GM23338 (cell line): Measurements from ENCODE around the gene FAN1. TPM values are rescaled to one million over a fixed set of nuclear protein-coding genes. Genes with fewer than 3 reads are reported as not detected.

Experiments
- ATAC-seq: fragments of 200-7000 bp; cut with Tn5 transposase; 3 replicates; pipeline ENCODE4 v1.9.1; 2020
- DNase-seq: peaks from one replicate; pipeline ENCODE4 v3.0.0-alpha.2; 2015; ENCODE audit warnings: low spot score
- H2AFZ ChIP-seq: fragments of 200-600 bp; sonication (generic); 2 replicates; pipeline ENCODE4 v1.8.0; 2016; ENCODE audit warnings: antibody characterized with exemption, mild to moderate bottlenecking, moderate library complexity
- H3F3A ChIP-seq: fragments of 200-600 bp; sonication (generic); replicated peaks from 2 replicates; pipeline ENCODE4 v1.8.0; 2017; ENCODE audit warnings: antibody characterized with exemption, mixed run types, low read depth
- H3K27ac ChIP-seq: fragments of 200-600 bp; sonication (generic); 2 replicates; pipeline ENCODE4 v1.6.1; 2016; ENCODE audit warnings: low read depth
- H3K27me3 ChIP-seq: fragments of 200-600 bp; sonication (generic); 2 replicates; pipeline ENCODE4 v1.8.0; 2016; ENCODE audit warnings: mild to moderate bottlenecking, mixed run types, moderate library complexity; ENCODE audit not compliant: insufficient read depth
- H3K36me3 ChIP-seq: fragments of 200-600 bp; sonication (generic); 2 replicates; pipeline ENCODE4 v1.8.0; 2016; ENCODE audit warnings: mild to moderate bottlenecking; ENCODE audit not compliant: insufficient read depth
- H3K4me1 ChIP-seq: fragments of 200-600 bp; sonication (generic); 2 replicates; pipeline ENCODE4 v1.8.0; 2016; ENCODE audit warnings: mild to moderate bottlenecking, moderate library complexity; ENCODE audit not compliant: insufficient read depth
- H3K4me2 ChIP-seq: fragments of 200-600 bp; sonication (generic); 2 replicates; pipeline ENCODE4 v1.7.1; 2017; ENCODE audit warnings: mixed run types
- H3K4me3 ChIP-seq: fragments of 200-600 bp; sonication (generic); 2 replicates; pipeline ENCODE4 v1.6.1; 2016; ENCODE audit warnings: mixed run types
- H3K79me2 ChIP-seq: fragments of 200-600 bp; sonication (generic); replicated peaks from 2 replicates; pipeline ENCODE4 v1.8.0; 2017; ENCODE audit warnings: mild to moderate bottlenecking; ENCODE audit not compliant: insufficient read depth
- H3K9me2 ChIP-seq: fragments of 200-600 bp; sonication (generic); 2 replicates; pipeline ENCODE4 v1.8.0; 2017; ENCODE audit not compliant: insufficient read depth
- H4K20me1 ChIP-seq: fragments of 200-600 bp; sonication (generic); replicated peaks from 2 replicates; pipeline ENCODE4 v1.8.0; 2017; ENCODE audit warnings: mild to moderate bottlenecking; ENCODE audit not compliant: insufficient read depth
- H3K27ac Mint-ChIP-seq: 2 replicates; pipeline ENCODE4 v1.8.0; 2020; ENCODE audit warnings: inconsistent platforms, mild to moderate bottlenecking, moderate library complexity, mixed read lengths
- H3K27me3 Mint-ChIP-seq: 3 replicates; pipeline ENCODE4 v1.8.0; 2022; ENCODE audit warnings: low read depth, mild to moderate bottlenecking, moderate library complexity, mixed read lengths, inconsistent platforms; ENCODE audit not compliant: insufficient read depth, poor library complexity
- H3K36me3 Mint-ChIP-seq: 3 replicates; pipeline ENCODE4 v1.8.0; 2021; ENCODE audit warnings: low read depth, mild to moderate bottlenecking, inconsistent platforms, moderate library complexity, mixed read lengths
- H3K4me1 Mint-ChIP-seq: 3 replicates; pipeline ENCODE4 v1.8.0; 2020; ENCODE audit warnings: mild to moderate bottlenecking, inconsistent platforms, mixed read lengths
- H3K4me3 Mint-ChIP-seq: 3 replicates; pipeline ENCODE4 v1.8.0; 2021; ENCODE audit warnings: moderate library complexity, mild to moderate bottlenecking, inconsistent platforms, mixed read lengths
- H3K9me3 Mint-ChIP-seq: 3 replicates; pipeline ENCODE4 v1.8.0; 2020; ENCODE audit warnings: moderate library complexity, mild to moderate bottlenecking, inconsistent platforms, mixed read lengths
- CREB1 ChIP-seq: fragments of 250-450 bp; sonication (Bioruptor Pico); IDR thresholded peaks from 2 replicates; pipeline ENCODE4 v1.5.0; 2020; ENCODE audit warnings: low read depth, mild to moderate bottlenecking, moderate library complexity
- ETS1 ChIP-seq: IDR thresholded peaks from 2 replicates; pipeline ENCODE4 v1.6.1; 2016; ENCODE audit warnings: antibody characterized with exemption
- EZH2 ChIP-seq: fragments of 200-600 bp; sonication (generic); IDR thresholded peaks from one replicate; pipeline ENCODE4 v1.8.0; 2017; ENCODE audit warnings: antibody characterized with exemption, mild to moderate bottlenecking, low read depth; ENCODE audit not compliant: unreplicated experiment
- EZH2phosphoT487 ChIP-seq: fragments of 200-600 bp; sonication (generic); IDR thresholded peaks from one replicate; pipeline ENCODE4 v1.8.1; 2018; ENCODE audit warnings: antibody characterized with exemption; ENCODE audit not compliant: unreplicated experiment
- JUNB ChIP-seq: IDR thresholded peaks from one replicate; pipeline ENCODE4 v1.6.1; 2016; ENCODE audit warnings: antibody characterized with exemption; ENCODE audit not compliant: unreplicated experiment
- POLR2AphosphoS5 ChIP-seq: IDR thresholded peaks from 2 replicates; pipeline ENCODE4 v1.6.1; 2016; ENCODE audit warnings: antibody characterized with exemption, low read depth
- REST ChIP-seq: IDR thresholded peaks from one replicate; pipeline ENCODE4 v1.6.1; 2018; ENCODE audit warnings: antibody characterized with exemption; ENCODE audit not compliant: unreplicated experiment
- ZNF331 ChIP-seq: fragments of 250-450 bp; sonication (Bioruptor Pico); IDR thresholded peaks from 2 replicates; pipeline ENCODE4 v1.5.0; 2020; ENCODE audit warnings: low read depth, mild to moderate bottlenecking, moderate library complexity
- ZNF462 ChIP-seq: fragments of 250-450 bp; sonication (Bioruptor Pico); IDR thresholded peaks from 2 replicates; pipeline ENCODE4 v1.5.0; 2020; ENCODE audit warnings: mild to moderate bottlenecking, moderate library complexity
- polyA plus RNA-seq: library from polyadenylated mRNA; unstranded; fragments of >200 nt; fragmentation: Nextera tagmentation; extraction: Ambion mirVana; gene quantifications from 2 replicates; pipeline ENCODE4 v1.2.1, GENCODE V29; 2016
- total RNA-seq: library from RNA; depleted of rRNA; stranded (reverse); fragments of >200 nt; shearing (Covaris generic); gene quantifications from 2 replicates; pipeline ENCODE4 v1.2.3, GENCODE V29; 2014

Gene FAN1
- total and polyA plus RNA-seq, 2 experiments from 2014 or later, result 9.1 to 29.2 TPM

- H3K36me3 ChIP-seq, result no peaks in the 10 kb centered on the region
- Mint-ChIP-seq H3K4me1 (peaks cover 2% of the 10 kb centered on the region; the same call in 2 of the 3 replicates), H3K27ac (no peak overlapping the region), H3K4me3 (no peak overlapping the region), H3K9me3 (no peaks in the 10 kb centered on the region), H3K36me3 (no peaks in the 10 kb centered on the region), H3K27me3 (peaks cover 4% of the 10 kb centered on the region)
- no peaks in the 10 kb centered on the region for H3F3A ChIP-seq
- no peaks in the 10 kb centered on the region for H3K4me1 ChIP-seq
- H3K79me2 ChIP-seq, result no peaks in the 10 kb centered on the region
- H2AFZ ChIP-seq, result no peak overlapping the region
- H3K27ac ChIP-seq, result no peak overlapping the region
- H4K20me1 ChIP-seq, result no peaks in the 10 kb centered on the region
- TF ChIP-seq ETS1 (no peak), REST (peak; percentile 85)
- ATAC-seq, result peak; percentile 96
- H3K4me3 ChIP-seq, result no peak overlapping the region
- DNase-seq, result peak; percentile 68
- peaks cover 5% of the 10 kb centered on the region; the same call in 1 of the 2 replicates for H3K9me2 ChIP-seq
- H3K27me3 ChIP-seq, result no peaks in the 10 kb centered on the region
- no peak overlapping the region for H3K4me2 ChIP-seq
Measured at GRCh38 chr15:30885814-30886213, 17.9 kb upstream of the FAN1 start.

- Histone ChIP-seq H3K79me2 (no peaks in the 10 kb centered on the region), H3K36me3 (no peaks in the 10 kb centered on the region), H3F3A (no peaks in the 10 kb centered on the region), H3K4me1 (peaks cover 5% of the 10 kb centered on the region), H3K27ac (no peak overlapping the region), H3K4me3 (no peak overlapping the region), H4K20me1 (no peaks in the 10 kb centered on the region), H3K27me3 (no peaks in the 10 kb centered on the region), H3K4me2 (no peak overlapping the region), H3K9me2 (peaks cover 5% of the 10 kb centered on the region; the same call in 1 of the 2 replicates), H2AFZ (no peak overlapping the region)
- ATAC-seq (no peak), DNase-seq (no peak)
- TF ChIP-seq ZNF462 (CRISPR knock-in tag), result no peak
- no peak for TF ChIP-seq EZH2
- TF ChIP-seq POLR2AphosphoS5, result no peak
- no peak for TF ChIP-seq EZH2phosphoT487
- TF ChIP-seq JUNB, result no peak
- TF ChIP-seq ETS1, result no peak
- TF ChIP-seq ZNF331 (CRISPR knock-in tag), result no peak
- TF ChIP-seq CREB1 (CRISPR knock-in tag), result no peak
- Mint-ChIP-seq H3K27me3 (peaks cover 4% of the 10 kb centered on the region), H3K4me1 (peaks cover under 1% of the 10 kb centered on the region; the same call in 2 of the 3 replicates), H3K36me3 (no peaks in the 10 kb centered on the region), H3K4me3 (no peak overlapping the region), H3K27ac (no peak overlapping the region), H3K9me3 (no peaks in the 10 kb centered on the region)
Measured at GRCh38 chr15:30889196-30889595, 14.5 kb upstream of the FAN1 start.
